Esophagus squamous epithelium (tissue), 5 donors: ENCODE data around the gene OR5B21. TPM values are rescaled to one million over a fixed set of nuclear protein-coding genes. Genes with fewer than 3 reads are reported as not detected.

Experiments used
- DNase-seq: peaks from one replicate; lab custom pipeline; 2025; lab: John Stamatoyannopoulos, UW
- H3K27ac ChIP-seq, 4 donors: fragments of 200-600 bp; sonication (generic); one replicate each; pipeline ENCODE4 v1.5.1; 2016 to 2019; ENCODE audit warnings: mild to moderate bottlenecking in 1 of 4
- H3K27me3 ChIP-seq, 4 donors: fragments of 200-600 bp; sonication (generic); 1 replicate in 3 of 4; 2 replicates in 1 of 4; pipeline versions ENCODE4 v1.5.1 to v1.6.0; 2017 to 2021; ENCODE audit warnings: antibody characterized with exemption in 1 of 4
- H3K36me3 ChIP-seq, 3 donors: fragments of 200-600 bp; sonication (generic); one replicate each; pipeline ENCODE4 v1.5.1; 2016 to 2019
- H3K4me1 ChIP-seq, 3 donors: fragments of 200-600 bp; sonication (generic); one replicate each; pipeline ENCODE4 v1.5.1; 2017 to 2019
- H3K4me3 ChIP-seq, 4 donors: fragments of 200-600 bp; sonication (generic); 1 replicate in 3 of 4; 2 replicates in 1 of 4; pipeline ENCODE4 v1.5.1; 2016 to 2019; ENCODE audit warnings: mild to moderate bottlenecking in 2 of 4, moderate library complexity in 1 of 4
- H3K9me3 ChIP-seq, 3 donors: fragments of 200-600 bp; sonication (generic); one replicate each; pipeline ENCODE4 v1.5.1; 2016 to 2019
- CTCF ChIP-seq, 6 experiments: fragments of 450-650 bp in 4 of 6; fragments of 200-600 bp in 2 of 6; sonication (generic) in 2 of 6; IDR thresholded peaks; one replicate each; pipeline ENCODE4 v1.5.1; 2016 to 2019; ENCODE audit warnings: antibody characterized with exemption in 6 of 6, mild to moderate bottlenecking in 4 of 6, moderate library complexity in 4 of 6
- POLR2A ChIP-seq, 4 donors: fragments of 450-650 bp; IDR thresholded peaks; one replicate each; pipeline ENCODE4 v1.6.1; 2017; ENCODE audit warnings: antibody characterized with exemption in 4 of 4, mild to moderate bottlenecking in 4 of 4, moderate library complexity in 3 of 4
- WGBS, 2 donors: methylation state at CpG; one replicate each; pipeline ENCODE4 v1.1.5; 2018; 5-methylcytosine and 5-hydroxymethylcytosine counted together
- intact Hi-C: fragments of 100-400 bp; cut with DNase I; formaldehyde crosslinking; loops from one replicate; pipeline ENCODE4 v1.15.0; 2022
- total RNA-seq, 4 donors: library from RNA; depleted of rRNA; stranded (reverse); fragments of >200 nt; gene quantifications; one replicate each; pipeline ENCODE4 v1.1.0, GENCODE V29; 2016
- donor health status: DM: yes; HTN: yes; CAD: no.

OR5B21 gene
- total RNA-seq, 4 donors from 2014 or later, result not detected

- H3K36me3 ChIP-seq, result no peaks in the 10 kb centered on the region
- TF ChIP-seq POLR2A (IDR thresholded peaks at IDR 0.05) (no peak), CTCF (IDR thresholded peaks at IDR 0.05) (no peak)
- 41% methylated on average over 3 of the region's 3 CpGs for WGBS, 2 donors
- H3K27me3 ChIP-seq, result no peaks in the 10 kb centered on the region
- no peak overlapping the region for H3K4me3 ChIP-seq
- intact Hi-C loops, result no loop called here
- DNase-seq, result no peak
- H3K9me3 ChIP-seq, result peaks cover 0 to 2% (median under 1%) of the 10 kb centered on the region in 3 donors
- no peak overlapping the region for H3K27ac ChIP-seq
- H3K4me1 ChIP-seq, result no peaks in the 10 kb centered on the region
Measured at GRCh38 chr11:58465690-58466089, 42.2 kb downstream of the OR5B21 start.

Other genes with a start within 250 kb of the OR5B21 start
- not detected for gene OR10W1, start 239.8 kb downstream of the OR5B21 start, total RNA-seq
- not detected for gene OR5B17, start 149.0 kb downstream of the OR5B21 start, total RNA-seq
- not detected for gene OR5B3, start 101.2 kb downstream of the OR5B21 start, total RNA-seq
- not detected for gene OR5B2, start 80.0 kb downstream of the OR5B21 start, total RNA-seq
- not detected for gene OR5B12, start 65.9 kb downstream of the OR5B21 start, total RNA-seq
- gene LPXN, start 67.8 kb upstream of the OR5B21 start, total RNA-seq, result 10 to 100 TPM in 1 of 4 donors, 1 to 10 TPM in 3; 1.7 to 12.4 (median 4.4) TPM
- 10 to 100 TPM; 26.6 to 48.6 (median 40.5) TPM for gene ZFP91, start 71.0 kb upstream of the OR5B21 start, total RNA-seq
- 1 to 10 TPM in 2 of 4 donors, under 1 TPM in 2; 0.53 to 3.2 (median 1.2) TPM for gene CNTF, start 114.6 kb upstream of the OR5B21 start, total RNA-seq
- gene GLYAT, start 223.8 kb upstream of the OR5B21 start, total RNA-seq, result not detected